B cell (primary cell): ENCODE measurements around the gene MAP7D3. TPM values are rescaled to one million over a fixed set of nuclear protein-coding genes. Genes with fewer than 3 reads are reported as not detected.
"Not testable (repeated sequence)": the region's sequence is repeated elsewhere in the genome, so short reads cannot be mapped to it uniquely, and the experiment has no call there.

ENCODE experiments used
- ATAC-seq: fragments of 200-7000 bp; cut with Tn5 transposase; one replicate; pipeline ENCODE4 v1.10.0; 2021; ENCODE audit warnings: low read depth, mild to moderate bottlenecking, moderate number of reproducible peaks, moderate library complexity
- CTCF ChIA-PET: fragments of 350-600 bp; sonication (Branson Sonifier 250); formaldehyde crosslinking; loops from one replicate; lab custom pipeline; 2021; ENCODE audit warnings: antibody characterized with exemption, inconsistent platforms; lab: Charles Lee
- POLR2A ChIA-PET: fragments of 350-600 bp; sonication (Branson Sonifier 250); formaldehyde crosslinking; loops from one replicate; lab custom pipeline; 2021; ENCODE audit warnings: antibody characterized with exemption; lab: Charles Lee
- DNase-seq: peaks from one replicate; pipeline ENCODE4 v3.0.0; 2013
- H2AFZ ChIP-seq: 2 replicates; pipeline ENCODE4 v1.6.1; 2012; ENCODE audit warnings: mild to moderate bottlenecking, low read depth, low read length; ENCODE audit not compliant: insufficient read depth, poor library complexity, severe bottlenecking
- H3K27ac ChIP-seq, 2 donors: 1 replicate in 1 of 2; 2 replicates in 1 of 2; pipeline ENCODE4 v1.5.1; 2012 to 2013; ENCODE audit warnings: low read length in 2 of 2, mild to moderate bottlenecking in 2 of 2, moderate library complexity in 1 of 2
- H3K27me3 ChIP-seq, 4 experiments: fragments of 200-600 bp in 1 of 4; sonication (generic) in 1 of 4; replicated peaks in 1 of 4; 1 replicate in 2 of 4; 2 replicates in 2 of 4; pipeline versions ENCODE4 v1.6.1 to v1.7.0; 2013 to 2016; ENCODE audit warnings: low read length in 3 of 4, mild to moderate bottlenecking in 2 of 4, mixed read lengths in 1 of 4, moderate library complexity in 1 of 4; ENCODE audit not compliant: insufficient read depth in 4 of 4, control insufficient read depth in 3 of 4; ENCODE audit errors: control extremely low read depth in 1 of 4
- H3K36me3 ChIP-seq, 2 experiments: replicated peaks in 1 of 2; 1 replicate in 1 of 2; 2 replicates in 1 of 2; pipeline versions ENCODE4 v1.6.1 to v1.7.1; 2013; ENCODE audit warnings: low read length in 1 of 2; ENCODE audit not compliant: insufficient read depth in 2 of 2, control insufficient read depth in 1 of 2; ENCODE audit errors: control extremely low read depth in 1 of 2, extremely low read depth in 1 of 2
- H3K4me1 ChIP-seq, 2 donors: fragments of 200-600 bp in 1 of 2; sonication (generic) in 1 of 2; 1 replicate in 1 of 2; 2 replicates in 1 of 2; pipeline versions ENCODE4 v1.5.1 to v1.6.1; 2013 to 2017; ENCODE audit warnings: low read length in 2 of 2; ENCODE audit not compliant: control insufficient read depth in 2 of 2, insufficient read depth in 2 of 2
- H3K4me2 ChIP-seq: replicated peaks from 2 replicates; pipeline ENCODE3; 2012; ENCODE audit warnings: mild to moderate bottlenecking, low read depth, low read length; ENCODE audit not compliant: poor library complexity, severe bottlenecking
- H3K4me3 ChIP-seq, 5 experiments: fragments of 200-600 bp in 1 of 5; sonication (generic) in 1 of 5; 1 replicate in 3 of 5; 2 replicates in 2 of 5; pipeline versions ENCODE4 v1.5.1 to v1.7.0; 2011 to 2016; ENCODE audit warnings: low read length in 4 of 5, mild to moderate bottlenecking in 4 of 5, low read depth in 2 of 5, control low read depth in 1 of 5, moderate library complexity in 1 of 5; ENCODE audit not compliant: insufficient read depth in 1 of 5; ENCODE audit errors: control extremely low read depth in 1 of 5, extremely low read depth in 1 of 5
- H3K79me2 ChIP-seq: fragments of 200-600 bp; sonication (generic); one replicate; pipeline ENCODE4 v1.6.0; 2016; ENCODE audit warnings: low read length; ENCODE audit not compliant: control insufficient read depth, insufficient read depth
- H3K9ac ChIP-seq: fragments of 200-600 bp; sonication (generic); 2 replicates; pipeline ENCODE4 v1.6.1; 2017; ENCODE audit warnings: mild to moderate bottlenecking, low read length, moderate library complexity
- H3K9me3 ChIP-seq, 3 donors: one replicate each; pipeline versions ENCODE4 v1.6.1 to v1.7.1; 2013; ENCODE audit warnings: low read length in 2 of 3; ENCODE audit not compliant: control insufficient read depth in 2 of 3, insufficient read depth in 1 of 3; ENCODE audit errors: control extremely low read depth in 1 of 3
- H4K20me1 ChIP-seq: 2 replicates; pipeline ENCODE4 v1.6.0; 2012; ENCODE audit warnings: mild to moderate bottlenecking, low read length; ENCODE audit not compliant: insufficient read depth, control insufficient read depth, poor library complexity, severe bottlenecking
- H3K27ac Mint-ChIP-seq: one replicate; pipeline ENCODE4 v1.8.0; 2021; ENCODE audit warnings: mixed read lengths
- H3K27me3 Mint-ChIP-seq: one replicate; pipeline ENCODE4 v1.8.0; 2021; ENCODE audit warnings: mixed read lengths
- H3K4me1 Mint-ChIP-seq: one replicate; pipeline ENCODE4 v1.8.0; 2021; ENCODE audit warnings: mixed read lengths
- H3K4me3 Mint-ChIP-seq: one replicate; pipeline ENCODE4 v1.8.0; 2021; ENCODE audit warnings: mixed read lengths
- H3K9me3 Mint-ChIP-seq: one replicate; pipeline ENCODE4 v1.8.0; 2022; ENCODE audit warnings: mixed read lengths; ENCODE audit not compliant: insufficient read depth
- EZH2 ChIP-seq: IDR thresholded peaks from 2 replicates; pipeline ENCODE4 v1.6.1; 2012; ENCODE audit warnings: borderline replicate concordance, low read depth, mild to moderate bottlenecking, moderate library complexity, low read length; ENCODE audit not compliant: insufficient read depth, poor library complexity, severe bottlenecking
- WGBS: methylation state at CpG from one replicate; pipeline ENCODE4 v1.1.5; 2013; ENCODE audit warnings: missing lambda C conversion rate; ENCODE audit not compliant: insufficient coverage; 5-methylcytosine and 5-hydroxymethylcytosine counted together
- intact Hi-C: fragments of 100-400 bp; cut with micrococcal nuclease; formaldehyde crosslinking; loops from one replicate; pipeline ENCODE4 v1.10.0; 2022
- polyA plus RNA-seq: library from polyadenylated mRNA; depleted of rRNA; stranded (reverse); fragments of >200 nt; gene quantifications from 2 replicates; pipeline ENCODE4 v1.2.3, GENCODE V29; 2012
- total RNA-seq, 2 donors: library from RNA; stranded (reverse); fragments of 120-200 nt in 1 of 2; gene quantifications; 1 replicate in 1 of 2; 2 replicates in 1 of 2; pipeline versions ENCODE4 v1.2.3 to v1.2.4, GENCODE V29; 2013 to 2022
- TF ChIP-seq, protein P1 (sequence below): fragments of 200-600 bp; IDR thresholded peaks from one replicate; pipeline ENCODE4 v1.8.0; 2022; ENCODE audit warnings: antibody characterized with exemption, mild to moderate bottlenecking

Gene MAP7D3
- total and polyA plus RNA-seq, 2 donors (not counting 1 experiment from before 2014, with no cell fraction given) = 3.8 to 13.0 TPM

DNA sequence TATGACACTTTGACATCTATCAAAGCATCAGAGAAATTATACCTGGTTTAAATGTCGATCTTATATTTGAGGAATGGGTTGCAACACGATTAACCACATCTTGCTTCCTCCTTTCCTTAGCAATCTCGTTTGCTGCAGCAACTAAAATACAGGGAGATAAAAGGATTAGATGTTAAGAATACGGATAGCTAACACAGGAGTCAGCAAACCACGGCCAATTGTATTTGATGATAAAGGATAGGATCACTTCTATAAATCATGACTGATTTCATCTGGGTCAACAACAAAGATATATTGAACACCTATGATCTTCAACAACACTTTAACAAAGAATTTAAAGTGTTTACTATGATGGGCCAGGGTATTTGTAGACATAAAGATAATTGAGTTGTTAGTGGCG lies 5.0 kb downstream of the MAP7D3 start:
- DNase-seq (no peak), ATAC-seq (no peak)
- H3K27me3 ChIP-seq = no peaks in the 10 kb centered on the region
- no peak overlapping the region for H3K27ac ChIP-seq
- peaks cover 0 to 20% of the 10 kb centered on the region in 2 experiments for H3K36me3 ChIP-seq
- H4K20me1 ChIP-seq = no peaks in the 10 kb centered on the region
- CTCF ChIA-PET = no interaction called here
- Mint-ChIP-seq H3K27ac (no peak overlapping the region), H3K9me3 (no peaks in the 10 kb centered on the region), H3K27me3 (no peaks in the 10 kb centered on the region), H3K4me3 (no peak overlapping the region), H3K4me1 (peaks cover 7% of the 10 kb centered on the region)
- no peak overlapping the region for H3K4me2 ChIP-seq
- H2AFZ ChIP-seq = no peak overlapping the region
- TF ChIP-seq, protein P1, sequence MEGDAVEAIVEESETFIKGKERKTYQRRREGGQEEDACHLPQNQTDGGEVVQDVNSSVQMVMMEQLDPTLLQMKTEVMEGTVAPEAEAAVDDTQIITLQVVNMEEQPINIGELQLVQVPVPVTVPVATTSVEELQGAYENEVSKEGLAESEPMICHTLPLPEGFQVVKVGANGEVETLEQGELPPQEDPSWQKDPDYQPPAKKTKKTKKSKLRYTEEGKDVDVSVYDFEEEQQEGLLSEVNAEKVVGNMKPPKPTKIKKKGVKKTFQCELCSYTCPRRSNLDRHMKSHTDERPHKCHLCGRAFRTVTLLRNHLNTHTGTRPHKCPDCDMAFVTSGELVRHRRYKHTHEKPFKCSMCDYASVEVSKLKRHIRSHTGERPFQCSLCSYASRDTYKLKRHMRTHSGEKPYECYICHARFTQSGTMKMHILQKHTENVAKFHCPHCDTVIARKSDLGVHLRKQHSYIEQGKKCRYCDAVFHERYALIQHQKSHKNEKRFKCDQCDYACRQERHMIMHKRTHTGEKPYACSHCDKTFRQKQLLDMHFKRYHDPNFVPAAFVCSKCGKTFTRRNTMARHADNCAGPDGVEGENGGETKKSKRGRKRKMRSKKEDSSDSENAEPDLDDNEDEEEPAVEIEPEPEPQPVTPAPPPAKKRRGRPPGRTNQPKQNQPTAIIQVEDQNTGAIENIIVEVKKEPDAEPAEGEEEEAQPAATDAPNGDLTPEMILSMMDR = no peak
- no peak for TF ChIP-seq EZH2
- no CpG with 5 or more reads among the region's 6 CpGs for WGBS
- POLR2A ChIA-PET = no interaction called here
- no peak overlapping the region for H3K9ac ChIP-seq
- no peaks in the 10 kb centered on the region for H3K79me2 ChIP-seq
- H3K4me1 ChIP-seq = peaks cover 5% of the 10 kb centered on the region in 2 donors
- no peaks in the 10 kb centered on the region for H3K9me3 ChIP-seq
- no peak overlapping the region for H3K4me3 ChIP-seq
- intact Hi-C loops = no loop called here

DNA sequence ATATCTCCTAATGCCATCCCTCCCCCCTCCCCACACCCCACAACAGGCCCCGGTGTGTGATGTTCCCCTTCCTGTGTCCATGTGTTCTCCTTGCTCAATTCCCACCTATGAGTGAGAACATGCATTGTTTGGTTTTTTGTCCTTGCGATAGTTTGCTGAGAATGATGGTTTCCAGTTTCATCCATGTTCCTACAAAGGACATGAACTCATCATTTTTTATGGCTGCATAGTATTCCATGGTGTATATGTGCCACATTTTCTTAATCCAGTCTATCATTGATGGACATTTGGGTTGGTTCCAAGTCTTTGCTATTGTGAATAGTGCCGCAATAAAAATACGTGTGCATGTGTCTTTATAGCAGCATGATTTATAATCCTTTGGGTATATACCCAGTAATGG lies 13.4 kb downstream of the MAP7D3 start:
- peaks cover 2 to 17% of the 10 kb centered on the region in 2 experiments for H3K36me3 ChIP-seq
- CTCF ChIA-PET, H3K27ac Mint-ChIP-seq, H3K4me3 Mint-ChIP-seq, intact Hi-C loops, H3K9me3 ChIP-seq, H3K4me3 ChIP-seq, DNase-seq, ATAC-seq, H2AFZ ChIP-seq, H3K79me2 ChIP-seq, H3K4me2 ChIP-seq, H3K27me3 Mint-ChIP-seq, H3K4me1 Mint-ChIP-seq, H3K27me3 ChIP-seq, POLR2A ChIA-PET, H3K9me3 Mint-ChIP-seq, H3K27ac ChIP-seq, H4K20me1 ChIP-seq, H3K9ac ChIP-seq, H3K4me1 ChIP-seq: not testable (repeated sequence)
- WGBS = no CpG with 5 or more reads among the region's 4 CpGs
